Immature natural killer cell (primary cell): ENCODE results near the gene HAO1. TPM values are rescaled to one million over a fixed set of nuclear protein-coding genes. Genes with fewer than 3 reads are reported as not detected.

Source experiments
- polyA plus RNA-seq, 3 donors: library from polyadenylated mRNA; unstranded; fragments of 300-500 nt; fragmentation: Illumina TruSeq; gene quantifications; one replicate each; pipeline ENCODE4 v1.2.3, GENCODE V29; 2021

HAO1 gene
- polyA plus RNA-seq, 3 donors from 2014 or later, result not detected

Other genes starting within 250 kb of the HAO1 start
- gene TMX4, start 79.3 kb upstream of the HAO1 start, polyA plus RNA-seq, result 100 to 1,000 TPM in 1 of 3 donors, 10 to 100 TPM in 2; 88.2 to 179 (median 91.6) TPM
- 10 to 100 TPM; 11.0 to 20.4 (median 12.6) TPM for gene PLCB1, start 191.8 kb upstream of the HAO1 start, polyA plus RNA-seq